NK-92 treated with Interleukin-12 subunit alpha and Interleukin-12 subunit beta, amount 100 ng/mL, for 24 hours (cell line): ENCODE data around the gene AOC3.
A peak's percentile ranks its signal among the peaks of the same experiment; 100 is the strongest.
"Not testable (repeated sequence)": the region's sequence is repeated elsewhere in the genome, so short reads cannot be mapped to it uniquely, and the experiment has no call there.

Source experiments
- DNase-seq: peaks from one replicate; lab custom pipeline; 2025; lab: John Stamatoyannopoulos, UW

Gene AOC3

DNA sequence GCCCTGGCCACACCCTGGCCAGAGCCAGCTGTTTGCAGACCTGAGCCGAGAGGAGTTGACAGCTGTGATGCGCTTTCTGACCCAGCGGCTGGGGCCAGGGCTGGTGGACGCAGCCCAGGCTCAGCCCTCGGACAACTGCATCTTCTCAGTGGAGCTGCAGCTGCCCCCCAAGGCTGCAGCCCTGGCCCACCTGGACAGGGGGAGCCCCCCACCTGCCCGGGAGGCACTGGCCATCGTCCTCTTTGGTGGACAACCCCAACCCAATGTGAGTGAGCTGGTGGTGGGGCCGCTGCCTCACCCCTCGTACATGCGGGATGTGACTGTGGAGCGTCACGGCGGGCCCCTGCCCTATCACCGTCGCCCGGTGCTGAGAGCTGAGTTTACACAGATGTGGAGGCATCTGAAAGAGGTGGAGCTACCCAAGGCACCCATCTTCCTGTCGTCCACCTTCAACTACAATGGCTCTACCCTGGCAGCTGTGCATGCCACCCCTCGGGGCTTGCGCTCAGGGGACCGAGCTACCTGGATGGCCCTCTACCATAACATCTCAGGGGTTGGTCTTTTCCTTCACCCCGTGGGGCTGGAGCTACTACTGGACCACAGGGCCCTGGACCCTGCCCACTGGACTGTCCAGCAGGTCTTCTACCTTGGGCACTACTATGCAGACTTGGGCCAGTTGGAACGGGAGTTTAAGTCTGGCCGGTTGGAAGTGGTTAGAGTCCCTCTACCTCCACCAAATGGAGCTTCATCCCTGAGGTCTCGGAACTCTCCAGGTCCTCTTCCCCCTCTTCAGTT lies 6.0 kb upstream of the AOC3 start:
- no peak for DNase-seq

DNA sequence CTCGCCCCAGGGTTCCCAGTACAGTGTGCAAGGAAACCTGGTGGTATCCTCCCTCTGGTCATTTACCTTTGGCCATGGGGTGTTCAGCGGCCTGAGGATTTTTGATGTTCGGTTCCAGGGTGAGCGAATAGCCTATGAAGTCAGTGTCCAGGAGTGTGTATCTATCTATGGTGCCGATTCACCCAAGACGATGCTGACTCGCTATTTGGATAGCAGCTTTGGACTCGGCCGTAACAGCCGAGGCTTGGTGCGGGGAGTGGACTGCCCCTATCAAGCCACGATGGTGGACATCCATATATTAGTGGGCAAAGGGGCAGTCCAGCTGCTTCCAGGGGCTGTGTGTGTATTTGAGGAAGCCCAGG lies 5.5 kb upstream of the AOC3 start:
- no peak for DNase-seq

DNA sequence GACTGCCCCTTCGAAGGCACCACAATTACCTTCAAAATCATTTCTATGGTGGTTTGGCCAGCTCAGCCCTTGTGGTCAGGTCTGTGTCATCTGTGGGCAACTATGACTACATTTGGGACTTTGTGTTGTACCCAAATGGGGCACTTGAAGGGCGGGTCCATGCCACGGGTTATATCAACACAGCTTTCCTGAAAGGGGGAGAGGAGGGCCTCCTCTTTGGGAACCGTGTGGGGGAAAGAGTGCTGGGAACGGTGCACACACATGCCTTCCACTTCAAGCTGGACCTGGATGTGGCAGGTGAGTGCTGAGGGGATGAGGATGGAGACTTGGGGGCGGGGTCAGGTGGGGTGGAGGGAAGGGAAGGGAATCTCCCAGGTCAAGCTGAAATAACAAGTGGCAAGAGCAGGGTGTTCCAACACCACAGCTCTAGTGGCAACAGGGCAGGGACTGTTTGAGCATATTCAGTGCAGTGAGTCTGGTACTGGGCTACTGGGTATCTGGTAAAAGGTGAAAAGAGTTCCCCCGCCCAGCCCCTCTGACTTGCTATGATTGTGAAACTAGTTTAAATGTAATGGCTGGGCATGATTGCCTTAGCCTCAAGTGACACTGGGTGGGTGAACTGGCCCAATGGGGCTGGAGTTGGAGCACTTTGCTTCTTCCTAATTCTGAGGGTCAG lies 4.9 kb upstream of the AOC3 start:
- DNase-seq, result peak; percentile 34

DNA sequence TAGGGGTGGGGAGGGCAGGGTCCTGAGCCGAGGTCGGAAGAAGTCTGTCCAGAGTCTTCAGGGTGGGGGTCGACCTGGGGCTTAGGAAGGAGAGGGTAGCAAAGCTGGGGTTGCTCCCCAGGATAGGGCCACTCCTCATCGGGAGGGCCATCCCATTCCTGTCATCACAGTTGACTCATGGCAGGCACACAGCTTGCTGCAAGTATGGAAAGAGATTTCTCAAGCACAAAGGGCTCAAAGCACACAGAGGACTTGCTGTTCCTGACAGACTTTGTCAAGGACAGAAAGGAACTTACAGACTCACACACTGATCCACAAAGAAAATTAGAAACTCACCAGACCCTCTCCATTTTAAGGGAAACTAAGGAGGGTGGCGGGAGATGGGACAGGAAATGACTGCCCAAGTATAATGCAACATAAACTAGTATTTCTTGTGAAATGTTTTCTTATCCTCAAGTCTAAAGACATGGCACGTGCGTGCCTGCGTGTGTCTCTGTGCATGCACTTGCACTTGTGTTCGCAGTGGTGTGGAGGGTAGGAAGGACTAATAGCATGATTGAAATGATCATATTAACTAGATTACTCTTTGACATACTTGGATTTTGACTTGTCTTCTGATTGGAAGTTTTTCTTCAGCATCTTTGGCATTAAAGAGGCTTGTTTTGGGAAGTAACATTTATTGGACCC lies 4.3 kb upstream of the AOC3 start:
- DNase-seq, result no peak

DNA sequence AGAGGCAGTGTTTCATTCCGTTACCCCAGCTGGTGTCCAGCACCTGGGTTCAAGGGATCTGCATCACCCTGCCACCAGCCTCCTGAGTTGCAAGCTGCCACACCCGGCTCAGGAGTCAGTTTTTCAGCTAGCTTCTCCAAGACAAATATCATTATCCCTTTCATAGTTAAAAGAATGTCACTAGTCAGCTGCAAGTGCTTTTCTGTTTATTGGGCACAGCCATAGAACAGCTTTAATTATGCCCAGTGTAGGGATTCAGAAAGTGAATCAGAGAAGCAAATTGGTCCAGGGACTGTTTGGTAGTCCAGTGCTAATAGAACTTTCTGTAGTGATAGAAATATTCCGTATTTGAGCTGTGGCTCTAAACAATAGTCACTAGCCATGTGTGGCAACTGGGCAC lies 2.9 kb upstream of the AOC3 start:
- DNase-seq, result no peak

DNA sequence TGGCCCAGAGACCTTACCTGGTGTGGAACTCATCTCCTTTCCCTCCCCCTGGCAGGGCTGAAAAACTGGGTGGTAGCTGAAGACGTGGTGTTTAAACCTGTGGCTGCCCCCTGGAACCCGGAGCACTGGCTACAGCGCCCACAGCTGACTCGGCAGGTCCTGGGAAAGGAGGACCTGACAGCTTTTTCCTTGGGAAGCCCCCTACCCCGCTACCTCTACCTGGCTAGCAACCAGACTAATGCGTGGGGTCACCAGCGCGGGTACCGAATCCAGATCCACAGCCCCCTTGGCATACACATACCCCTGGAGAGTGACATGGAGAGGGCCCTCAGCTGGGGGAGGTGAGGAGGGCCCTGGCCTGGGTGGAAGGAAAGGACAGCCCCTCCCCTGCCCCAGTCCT lies 2.0 kb upstream of the AOC3 start:
- DNase-seq, result no peak

DNA sequence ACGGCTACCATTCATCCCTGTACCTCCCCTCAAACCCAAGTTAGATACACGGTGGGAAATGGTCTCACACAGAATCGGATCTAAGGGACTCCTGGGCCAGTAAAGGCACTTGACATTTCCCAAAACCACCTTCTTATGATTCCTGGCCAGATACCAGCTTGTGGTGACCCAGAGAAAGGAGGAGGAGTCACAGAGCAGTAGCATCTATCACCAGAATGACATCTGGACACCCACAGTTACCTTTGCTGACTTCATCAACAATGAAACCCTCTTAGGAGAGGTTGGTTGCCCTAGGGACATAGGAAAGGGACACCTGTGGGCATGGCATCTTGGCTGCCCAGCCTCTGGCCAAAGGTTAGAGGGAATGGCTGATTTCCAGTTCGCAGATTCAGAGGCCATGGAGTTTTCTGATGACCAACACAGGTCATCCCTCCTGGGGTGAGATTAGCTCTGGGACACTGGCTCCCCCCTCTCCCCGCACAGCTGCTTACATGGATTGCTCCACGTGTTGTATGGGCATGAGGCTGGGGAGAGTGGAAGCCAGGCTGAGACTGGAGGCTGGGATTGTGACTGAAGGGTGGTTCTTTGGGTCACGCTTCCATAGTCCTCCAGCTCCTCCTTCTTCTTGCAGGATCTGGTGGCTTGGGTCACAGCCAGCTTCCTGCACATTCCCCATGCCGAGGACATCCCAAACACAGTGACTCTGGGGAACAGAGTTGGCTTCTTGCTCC lies 1.4 kb upstream of the AOC3 start:
- no peak for DNase-seq

DNA sequence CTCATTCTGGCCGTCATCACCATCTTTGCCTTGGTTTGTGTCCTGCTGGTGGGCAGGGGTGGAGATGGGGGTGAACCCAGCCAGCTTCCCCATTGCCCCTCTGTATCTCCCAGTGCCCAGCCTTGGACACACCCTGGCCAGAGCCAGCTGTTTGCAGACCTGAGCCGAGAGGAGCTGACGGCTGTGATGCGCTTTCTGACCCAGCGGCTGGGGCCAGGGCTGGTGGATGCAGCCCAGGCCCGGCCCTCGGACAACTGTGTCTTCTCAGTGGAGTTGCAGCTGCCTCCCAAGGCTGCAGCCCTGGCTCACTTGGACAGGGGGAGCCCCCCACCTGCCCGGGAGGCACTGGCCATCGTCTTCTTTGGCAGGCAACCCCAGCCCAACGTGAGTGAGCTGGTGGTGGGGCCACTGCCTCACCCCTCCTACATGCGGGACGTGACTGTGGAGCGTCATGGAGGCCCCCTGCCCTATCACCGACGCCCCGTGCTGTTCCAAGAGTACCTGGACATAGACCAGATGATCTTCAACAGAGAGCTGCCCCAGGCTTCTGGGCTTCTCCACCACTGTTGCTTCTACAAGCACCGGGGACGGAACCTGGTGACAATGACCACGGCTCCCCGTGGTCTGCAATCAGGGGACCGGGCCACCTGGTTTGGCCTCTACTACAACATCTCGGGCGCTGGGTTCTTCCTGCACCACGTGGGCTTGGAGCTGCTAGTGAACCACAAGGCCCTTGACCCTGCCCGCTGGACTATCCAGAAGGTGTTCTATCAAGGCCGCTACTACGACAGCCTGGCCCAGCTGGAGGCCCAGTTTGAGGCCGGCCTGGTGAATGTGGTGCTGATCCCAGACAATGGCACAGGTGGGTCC lies 607 bp downstream of the AOC3 start:
- not testable (repeated sequence) for DNase-seq

DNA sequence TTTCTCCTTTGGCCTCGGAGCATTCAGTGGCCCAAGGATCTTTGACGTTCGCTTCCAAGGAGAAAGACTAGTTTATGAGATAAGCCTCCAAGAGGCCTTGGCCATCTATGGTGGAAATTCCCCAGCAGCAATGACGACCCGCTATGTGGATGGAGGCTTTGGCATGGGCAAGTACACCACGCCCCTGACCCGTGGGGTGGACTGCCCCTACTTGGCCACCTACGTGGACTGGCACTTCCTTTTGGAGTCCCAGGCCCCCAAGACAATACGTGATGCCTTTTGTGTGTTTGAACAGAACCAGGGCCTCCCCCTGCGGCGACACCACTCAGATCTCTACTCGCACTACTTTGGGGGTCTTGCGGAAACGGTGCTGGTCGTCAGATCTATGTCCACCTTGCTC lies 1.4 kb downstream of the AOC3 start:
- DNase-seq, result no peak

DNA sequence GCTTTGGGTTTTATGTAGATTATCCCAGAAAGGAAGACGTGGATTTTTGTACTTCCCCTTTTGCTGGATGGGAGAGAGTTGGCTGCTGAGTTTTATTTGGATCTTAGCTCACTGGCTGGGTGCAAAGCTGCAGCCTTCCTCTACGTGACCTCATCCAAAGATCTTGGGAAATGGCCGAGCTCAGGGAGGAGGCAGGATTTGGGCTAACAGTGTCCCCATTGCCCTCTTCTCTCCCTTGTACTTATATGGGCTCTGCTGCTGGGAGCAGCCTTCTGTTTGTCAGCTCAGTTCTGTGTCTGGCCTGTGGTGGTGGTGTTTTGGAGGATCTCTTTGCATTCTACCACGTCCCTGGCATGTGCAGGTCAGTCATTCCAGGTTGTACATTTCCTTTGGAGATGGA lies 2.0 kb downstream of the AOC3 start:
- DNase-seq, result no peak

DNA sequence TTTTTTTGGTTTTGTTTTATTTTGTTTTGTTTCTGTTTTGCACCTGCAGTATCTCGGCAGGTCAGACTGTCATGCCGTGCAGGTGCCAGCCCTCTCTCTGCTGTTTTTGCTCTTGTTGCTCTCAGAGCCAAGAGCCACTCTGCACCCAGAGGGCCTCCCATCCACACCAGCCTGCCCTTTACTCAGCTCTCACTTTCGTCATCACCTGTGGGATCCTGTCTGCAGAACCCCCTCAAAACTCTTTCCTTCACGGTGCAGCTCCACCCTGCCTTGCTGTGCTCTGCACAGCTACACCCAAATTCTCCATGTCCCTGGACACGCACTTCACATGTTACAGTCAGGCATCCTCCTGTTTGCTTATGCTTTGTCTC lies 2.6 kb downstream of the AOC3 start:
- DNase-seq, result no peak

DNA sequence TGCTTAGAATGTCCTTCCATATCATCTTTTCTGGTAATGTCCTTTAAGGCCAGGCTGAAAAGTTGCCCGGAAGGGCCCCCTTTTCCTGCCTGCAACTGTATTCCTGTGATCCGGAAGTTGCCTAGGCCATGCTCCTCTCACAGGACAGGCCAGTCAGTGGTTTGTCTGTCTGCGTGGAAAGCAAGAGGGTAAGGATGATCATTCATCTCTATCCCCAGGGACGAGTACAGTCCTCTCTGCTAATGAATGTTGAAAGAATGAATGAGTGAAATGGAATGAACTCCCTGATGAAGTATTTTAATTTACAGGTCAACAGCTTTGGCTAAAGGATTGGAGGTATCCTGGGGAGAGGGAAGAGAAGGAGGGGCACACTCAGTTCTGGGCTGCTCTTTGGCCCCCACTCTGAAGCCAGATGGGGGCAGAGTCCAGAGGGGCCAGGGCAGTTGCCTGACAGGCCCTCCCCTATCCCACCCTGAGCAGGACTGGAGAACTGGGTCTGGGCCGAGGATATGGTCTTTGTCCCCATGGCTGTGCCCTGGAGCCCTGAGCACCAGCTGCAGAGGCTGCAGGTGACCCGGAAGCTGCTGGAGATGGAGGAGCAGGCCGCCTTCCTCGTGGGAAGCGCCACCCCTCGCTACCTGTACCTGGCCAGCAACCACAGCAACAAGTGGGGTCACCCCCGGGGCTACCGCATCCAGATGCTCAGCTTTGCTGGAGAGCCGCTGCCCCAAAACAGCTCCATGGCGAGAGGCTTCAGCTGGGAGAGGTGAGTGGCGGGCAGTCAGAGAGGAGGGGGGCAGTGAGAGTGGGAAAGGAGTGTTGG lies 3.2 kb downstream of the AOC3 start:
- DNase-seq, result no peak

DNA sequence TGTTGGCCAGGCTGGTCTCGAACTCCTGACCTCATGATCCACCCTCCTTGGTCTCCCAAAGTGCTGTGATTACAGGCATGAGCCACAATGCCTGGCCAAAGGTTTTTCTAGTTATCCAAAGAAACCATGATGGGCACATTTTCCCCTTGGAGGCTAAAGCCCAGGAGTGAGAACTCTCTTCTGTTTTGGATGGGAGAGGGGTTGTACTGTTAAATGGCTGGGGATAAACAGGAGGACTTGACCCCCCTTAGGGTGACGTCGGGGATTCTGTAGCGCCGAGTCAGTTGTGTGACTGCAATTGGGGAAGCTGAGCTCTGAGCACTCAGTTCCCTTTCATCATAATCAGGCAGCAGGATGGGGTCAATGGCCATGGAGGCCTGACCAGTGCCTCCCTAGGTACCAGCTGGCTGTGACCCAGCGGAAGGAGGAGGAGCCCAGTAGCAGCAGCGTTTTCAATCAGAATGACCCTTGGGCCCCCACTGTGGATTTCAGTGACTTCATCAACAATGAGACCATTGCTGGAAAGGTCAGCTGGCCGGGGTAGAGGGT lies 4.1 kb downstream of the AOC3 start:
- DNase-seq, result no peak

DNA sequence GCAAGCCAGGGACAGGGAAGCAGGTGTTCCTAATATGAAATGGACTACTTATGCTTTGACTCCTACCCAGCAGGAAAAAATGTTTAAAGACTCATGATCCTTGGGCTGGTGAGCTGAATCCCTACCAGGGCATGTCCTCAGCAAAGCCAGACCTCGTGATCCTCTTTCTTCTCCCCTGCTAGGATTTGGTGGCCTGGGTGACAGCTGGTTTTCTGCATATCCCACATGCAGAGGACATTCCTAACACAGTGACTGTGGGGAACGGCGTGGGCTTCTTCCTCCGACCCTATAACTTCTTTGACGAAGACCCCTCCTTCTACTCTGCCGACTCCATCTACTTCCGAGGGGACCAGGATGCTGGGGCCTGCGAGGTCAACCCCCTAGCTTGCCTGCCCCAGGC lies 5.1 kb downstream of the AOC3 start:
- not testable (repeated sequence) for DNase-seq

DNA sequence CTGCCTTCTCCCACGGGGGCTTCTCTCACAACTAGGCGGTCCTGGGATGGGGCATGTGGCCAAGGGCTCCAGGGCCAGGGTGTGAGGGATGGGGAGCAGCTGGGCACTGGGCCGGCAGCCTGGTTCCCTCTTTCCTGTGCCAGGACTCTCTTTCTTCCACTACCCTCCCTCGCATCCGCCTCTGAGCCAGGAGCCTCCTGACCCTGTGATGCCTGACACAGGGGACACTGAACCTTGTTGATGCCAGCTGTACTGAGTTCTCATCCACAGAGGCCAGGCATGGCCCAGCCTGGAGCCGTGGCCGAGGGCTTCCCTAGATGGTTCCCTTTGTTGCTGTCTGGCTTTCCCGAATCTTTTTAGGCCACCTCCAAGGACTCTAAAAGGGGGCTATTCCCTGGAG lies 5.5 kb downstream of the AOC3 start:
- DNase-seq, result not testable (repeated sequence)

DNA sequence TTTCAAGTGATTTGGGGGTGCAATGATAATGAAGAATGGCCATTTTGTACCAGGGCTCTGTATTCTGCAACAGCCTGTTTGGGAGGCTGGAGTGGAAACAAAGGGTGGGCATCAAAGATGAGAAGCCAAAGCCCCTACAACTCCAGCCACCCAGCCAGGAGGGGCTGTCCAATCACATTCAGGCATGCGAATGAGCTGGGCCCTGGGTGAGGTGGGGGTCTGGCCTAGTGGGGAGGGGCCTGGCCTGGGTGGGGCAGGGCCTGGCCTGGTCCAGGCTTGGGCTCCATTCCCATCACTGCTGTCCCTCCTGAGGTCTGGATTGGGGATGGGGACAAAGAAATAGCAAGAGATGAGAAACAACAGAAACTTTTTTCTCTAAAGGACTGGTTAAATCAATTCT lies 6.4 kb downstream of the AOC3 start:
- no peak for DNase-seq

DNA sequence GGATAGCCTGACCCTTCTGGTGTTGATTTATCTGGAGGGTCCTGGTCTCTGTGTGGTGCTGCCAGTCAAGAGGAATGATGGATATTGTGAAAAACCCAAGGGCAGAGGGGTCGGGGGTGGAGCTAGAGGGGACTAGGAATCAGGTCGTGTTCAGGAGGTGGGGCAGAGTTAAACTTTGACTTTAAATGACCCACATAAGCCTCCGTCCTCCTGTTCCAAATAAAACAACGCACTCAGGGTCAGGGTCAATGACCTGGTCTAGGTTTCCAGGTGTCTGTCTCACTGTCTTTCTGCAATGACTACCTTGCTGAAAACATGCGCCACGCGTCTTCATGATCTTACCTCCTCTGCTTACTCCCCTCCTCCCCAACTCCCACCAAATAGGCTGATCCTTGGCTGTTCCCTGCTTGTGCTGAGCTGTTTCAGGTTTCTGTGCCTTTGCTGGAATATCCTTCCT lies 14.7 kb downstream of the AOC3 start:
- DNase-seq, result no peak

DNA sequence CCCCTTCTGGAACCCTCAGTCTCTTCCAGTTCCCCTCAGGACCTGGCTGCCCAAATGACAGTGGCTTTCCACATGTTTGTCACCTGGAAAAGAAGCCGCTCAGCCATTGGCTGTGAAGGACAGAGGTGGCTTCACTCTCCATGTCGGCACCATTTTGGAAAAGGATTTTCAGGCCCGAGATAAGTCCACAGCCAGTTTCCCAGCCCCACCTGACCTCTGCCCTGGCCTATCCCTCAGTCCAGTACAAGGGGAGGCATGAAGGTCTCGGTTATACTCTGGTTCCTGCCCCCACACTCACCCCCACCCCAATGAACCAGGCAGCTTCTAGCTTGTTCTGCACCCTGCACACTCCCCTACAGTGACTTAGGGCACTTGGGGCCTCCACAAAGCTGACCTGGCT lies 15.2 kb downstream of the AOC3 start:
- no peak for DNase-seq

DNA sequence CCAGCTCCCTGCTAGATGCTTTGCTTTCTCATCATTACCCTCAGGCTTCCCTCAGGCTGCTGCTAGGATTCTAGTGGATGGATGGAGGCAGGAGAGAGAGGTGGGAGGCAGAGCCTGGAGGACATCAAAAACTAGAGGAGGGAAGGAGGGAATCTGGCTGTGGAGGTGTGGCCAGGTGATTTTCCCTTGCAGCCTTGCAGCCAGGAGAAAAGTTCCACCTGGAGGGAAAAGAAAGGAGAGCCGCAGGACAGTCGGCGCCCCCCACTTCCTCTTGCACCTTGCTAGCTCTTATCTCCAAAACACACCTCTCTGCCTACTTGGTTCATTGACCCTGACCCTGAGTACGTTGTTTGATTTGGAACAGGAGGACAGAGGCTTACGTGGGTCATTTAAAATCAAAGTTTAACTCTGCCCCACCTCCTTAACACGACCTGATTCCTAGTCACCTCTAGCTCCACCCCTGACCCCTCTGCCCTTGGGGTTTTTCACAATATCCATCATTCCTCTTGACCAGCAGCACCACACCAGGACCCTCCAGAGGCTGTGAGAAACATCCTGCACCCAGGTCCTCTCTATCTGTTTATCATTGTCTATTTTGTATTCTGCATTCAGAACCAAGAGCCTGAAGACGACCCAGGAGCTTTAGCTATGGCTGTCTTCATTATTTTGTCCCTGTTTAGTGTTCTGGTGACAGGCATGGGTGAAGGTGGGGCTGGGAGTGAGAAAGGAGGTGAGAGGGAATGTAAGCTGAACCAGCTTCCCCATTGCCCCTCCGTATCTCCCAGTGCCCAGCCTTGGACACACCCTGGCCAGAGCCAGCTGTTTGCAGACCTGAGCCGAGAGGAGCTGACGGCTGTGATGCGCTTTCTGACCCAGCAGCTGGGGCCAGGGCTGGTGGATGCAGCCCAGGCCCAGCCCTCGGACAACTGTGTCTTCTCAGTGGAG lies 15.9 kb downstream of the AOC3 start:
- DNase-seq, result no peak
